Heart left ventricle (tissue), 16 donors: ENCODE results near the gene WNT8A. TPM values are rescaled to one million over a fixed set of nuclear protein-coding genes. Genes with fewer than 3 reads are reported as not detected.

ENCODE experiments used
- ATAC-seq, 4 donors: fragments of 200-7000 bp; cut with Tn5 transposase; one replicate each; pipeline ENCODE4 v1.9.1; 2020 to 2022; ENCODE audit warnings: moderate library complexity in 4 of 4, mild to moderate bottlenecking in 3 of 4, moderate number of reproducible peaks in 1 of 4
- DNase-seq, 5 donors: peaks; one replicate each; pipeline ENCODE4 v3.0.0-alpha.2; 2020
- H3K27ac ChIP-seq, 12 donors: fragments of 200-600 bp; sonication (generic) in 4 of 12; one replicate each; pipeline versions ENCODE4 v1.5.0 to v1.8.0; 2016 to 2022; ENCODE audit warnings: mild to moderate bottlenecking in 2 of 12
- H3K27me3 ChIP-seq, 9 donors: fragments of 200-600 bp; sonication (generic) in 2 of 9; one replicate each; pipeline versions ENCODE4 v1.5.1 to v1.8.0; 2016 to 2022; ENCODE audit warnings: mild to moderate bottlenecking in 3 of 9
- H3K36me3 ChIP-seq, 9 donors: fragments of 200-600 bp; sonication (generic) in 2 of 9; one replicate each; pipeline versions ENCODE4 v1.5.0 to v1.8.0; 2018 to 2022; ENCODE audit warnings: mild to moderate bottlenecking in 2 of 9
- H3K4me1 ChIP-seq, 12 donors: fragments of 200-600 bp; sonication (generic) in 4 of 12; one replicate each; pipeline versions ENCODE4 v1.5.0 to v1.8.0; 2016 to 2022; ENCODE audit warnings: mild to moderate bottlenecking in 3 of 12
- H3K4me3 ChIP-seq, 12 donors: fragments of 200-600 bp; sonication (generic) in 4 of 12; one replicate each; pipeline versions ENCODE4 v1.5.0 to v1.8.0; 2017 to 2022; ENCODE audit warnings: mild to moderate bottlenecking in 9 of 12, moderate library complexity in 4 of 12
- H3K9me3 ChIP-seq, 12 donors: fragments of 200-600 bp; sonication (generic) in 4 of 12; one replicate each; pipeline versions ENCODE4 v1.5.0 to v1.8.0; 2016 to 2022; ENCODE audit warnings: mild to moderate bottlenecking in 1 of 12
- CTCF ChIP-seq, 12 donors: fragments of 200-600 bp; sonication (generic) in 4 of 12; IDR thresholded peaks; one replicate each; pipeline versions ENCODE4 v1.5.0 to v1.8.0; 2018 to 2022; ENCODE audit warnings: antibody characterized with exemption in 12 of 12, mild to moderate bottlenecking in 5 of 12
- POLR2A ChIP-seq, 2 donors: fragments of 450-650 bp; IDR thresholded peaks; one replicate each; pipeline ENCODE4 v1.6.1; 2017; ENCODE audit warnings: antibody characterized with exemption in 2 of 2, mild to moderate bottlenecking in 2 of 2, moderate library complexity in 2 of 2
- WGBS, 4 donors: extraction: QIAGEN DNeasy Blood & Tissue Kit in 2 of 4; methylation state at CpG; one replicate each; pipeline versions ENCODE4 v1.1.5 to v1.1.7; 2013 to 2018; 5-methylcytosine and 5-hydroxymethylcytosine counted together
- intact Hi-C, 10 donors: fragments of 100-400 bp; cut with DNase I; formaldehyde crosslinking; loops; one replicate each; pipeline versions ENCODE4 v1.11.1 to v1.14.2; 2022
- polyA plus RNA-seq, 2 donors: library from polyadenylated mRNA; stranded (reverse); fragments of 200-250 nt; gene quantifications; one replicate each; pipeline ENCODE4 v1.2.3, GENCODE V29; 2013
- total RNA-seq, 9 donors: library from RNA; depleted of rRNA in 2 of 9; stranded (reverse); fragments of >200 nt in 2 of 9; fragmentation: NEBNext Ultra II Directional in 3 of 9; extraction: Animal tissue kit (Norgen Biotek cat#: 25700) in 3 of 9; gene quantifications; one replicate each; pipeline versions ENCODE4 v1.1.0 to v1.2.4, GENCODE V29; 2016 to 2023
- donor health status: ischemic (EF 13 %, LVEDD 7.1; RV severe dilation, severe dysfunction).
- donor health status: healthy with polysubstance abuse.
- donor health status: DM: no; HTN: yes; CAD: no.
- donor health status: DM: no; HTN: no; CAD: no.
- donor health status: ischemic (EF 25% LVEDD 6.9; RV normal size, moderate dysfunction).
- donor health status: ischemic (EF 25% LVEDD 5.7; RV mildly dilated, moderate dysfunction).
- donor health status: healthy.
- donor health status: DM: yes; HTN: yes; CAD: no.
- donor health status: ischemic (EF 35%, LVEDD 5.7; RV mildly dilated, moderate dysfunction).
- donor health status: nonischemic (EF 11% LVEDD 7.7; RV severe dilation, severe dysfunction).
- donor health status: DM: yes; HTN: yes; CAD: no.
- donor health status: PGD.
- donor health status: ischemic (EF 29% LVEDD 5.4; RV normal size, mild dysfunction).
- donor health status: nonischemic (EF 23%, LVEDD 6.1; RV moderate dilation, normal function).

Gene WNT8A
- total and polyA plus RNA-seq, 11 donors: not detected

GRCh38 chr5:138102454-138103318, 18.9 kb downstream of the WNT8A start:
- TF ChIP-seq CTCF (IDR thresholded peaks at IDR 0.05) (no peak), POLR2A (IDR thresholded peaks at IDR 0.05) (no peak)

GRCh38 chr5:138103319-138103637, 19.4 kb downstream of the WNT8A start:
- Histone ChIP-seq H3K36me3 (no peaks in the 10 kb centered on the region), H3K27me3 (peaks cover 0 to 12% (median 2%) of the 10 kb centered on the region in 9 donors), H3K9me3 (no peaks in the 10 kb centered on the region), H3K4me1 (no peaks in the 10 kb centered on the region), H3K27ac (no peak overlapping the region), H3K4me3 (no peak overlapping the region)
- ATAC-seq (no peak), DNase-seq (no peak)
- 4 to 24% (median 16%) methylated on average over 3 of the region's 3 CpGs for WGBS, 4 donors
- TF ChIP-seq POLR2A (IDR thresholded peaks at IDR 0.05): no peak
- intact Hi-C loops: no loop called here

More at GRCh38 chr5:138102454-138103318, 18.9 kb downstream of the WNT8A start:
- 61 to 68% (median 64%) methylated on average over 7 of the region's 7 CpGs for WGBS, 4 donors
- H3K9me3 ChIP-seq: no peaks in the 10 kb centered on the region
- no peak overlapping the region for H3K4me3 ChIP-seq
- intact Hi-C loops: no loop called here
- H3K27me3 ChIP-seq: peaks cover 0 to 12% (median 2%) of the 10 kb centered on the region in 9 donors
- H3K4me1 ChIP-seq: no peaks in the 10 kb centered on the region
- no peak overlapping the region for H3K27ac ChIP-seq
- H3K36me3 ChIP-seq: no peaks in the 10 kb centered on the region
- DNase-seq: no peak
- no peak for ATAC-seq

GRCh38 chr5:138105709-138106108, 21.9 kb downstream of the WNT8A start:
- WGBS, 4 donors: 92 to 96% (median 94%) methylated on average over 6 of the region's 6 CpGs
- Histone ChIP-seq H3K4me3 (no peak overlapping the region), H3K9me3 (no peaks in the 10 kb centered on the region), H3K27me3 (peaks cover 0 to 4% (median 0%) of the 10 kb centered on the region in 9 donors), H3K27ac (no peak overlapping the region), H3K36me3 (no peaks in the 10 kb centered on the region), H3K4me1 (no peaks in the 10 kb centered on the region)
- ATAC-seq: no peak
- intact Hi-C loops: no loop called here
- TF ChIP-seq POLR2A (IDR thresholded peaks at IDR 0.05): no peak
- TF ChIP-seq CTCF (IDR thresholded peaks at IDR 0.05): no peak
- no peak for DNase-seq

- TF ChIP-seq POLR2A (IDR thresholded peaks at IDR 0.05) (no peak), CTCF (IDR thresholded peaks at IDR 0.05) (no peak)
- Histone ChIP-seq H3K9me3 (no peaks in the 10 kb centered on the region), H3K27ac (no peak overlapping the region), H3K4me3 (no peak overlapping the region), H3K36me3 (no peaks in the 10 kb centered on the region), H3K27me3 (peaks cover 0 to 7% (median 0%) of the 10 kb centered on the region in 9 donors), H3K4me1 (no peaks in the 10 kb centered on the region)
- no peak for DNase-seq
- no peak for ATAC-seq
- WGBS, 4 donors: 44 to 65% (median 55%) methylated on average over 1 of the region's 1 CpG
- intact Hi-C loops: no loop called here
Measured at GRCh38 chr5:138107213-138107612, 23.4 kb downstream of the WNT8A start.
